Activated CD8-positive, alpha-beta memory T cell treated with anti-CD3 and anti-CD28 coated beads for 48 hours (primary cell): Measurements from ENCODE around the gene ZNG1F.
"Not testable (repeated sequence)": the region's sequence is repeated elsewhere in the genome, so short reads cannot be mapped to it uniquely, and the experiment has no call there.

Source experiments
- DNase-seq, 3 experiments: peaks; one replicate each; pipeline ENCODE4 v3.0.0-alpha.2; 2020; ENCODE audit warnings: low read depth in 2 of 3, low spot score in 2 of 3

Gene ZNG1F

GRCh38 chr9:41189217-41189616 is at the start of gene ZNG1F:
Gene ZNG1F, minus strand, starts transcription at chr9:41189317. Its CDS starts 59 bp downstream, at chr9:41189258.
- not testable (repeated sequence) for DNase-seq

DNA sequence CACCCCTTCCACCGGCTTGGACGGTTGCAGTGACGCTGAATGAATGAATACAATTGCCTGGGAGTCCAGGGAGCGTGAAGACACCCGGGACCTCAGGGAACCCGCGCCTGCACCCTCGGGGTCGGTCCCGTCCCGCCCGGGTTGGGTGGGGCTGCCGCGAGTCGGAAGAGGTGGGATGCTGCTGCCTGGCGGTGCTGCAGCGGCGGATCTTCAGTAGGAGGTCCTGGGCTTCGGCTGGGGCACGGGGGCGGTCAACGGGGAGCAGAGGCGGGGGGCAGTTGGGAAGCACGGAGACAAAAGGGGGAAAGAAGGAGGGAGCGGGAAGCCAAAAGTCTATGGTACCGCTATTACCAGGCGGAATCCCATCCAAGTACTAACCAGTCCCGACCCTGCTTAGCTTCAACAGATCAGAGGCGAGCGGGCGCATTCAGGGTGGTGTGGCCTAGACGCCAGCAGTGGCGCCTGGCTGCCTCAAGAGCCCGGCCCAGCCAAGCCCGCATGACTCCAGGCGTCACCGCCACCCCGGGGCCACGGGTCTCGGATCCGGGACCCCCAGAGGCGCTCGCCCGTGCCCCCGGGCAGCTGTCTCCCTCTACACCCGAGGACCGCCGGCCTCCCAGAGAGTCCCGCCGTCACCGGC is 48.1 kb upstream of the ZNG1F start:
- DNase-seq, result not testable (repeated sequence)

GRCh38 chr9:41236486-41237109 is 47.5 kb upstream of the ZNG1F start:
- DNase-seq, result not testable (repeated sequence)

- peak in 1 of 3 experiments; percentile 34 for DNase-seq
Measured at GRCh38 chr9:41234811-41235805, 46.0 kb upstream of the ZNG1F start.

DNA sequence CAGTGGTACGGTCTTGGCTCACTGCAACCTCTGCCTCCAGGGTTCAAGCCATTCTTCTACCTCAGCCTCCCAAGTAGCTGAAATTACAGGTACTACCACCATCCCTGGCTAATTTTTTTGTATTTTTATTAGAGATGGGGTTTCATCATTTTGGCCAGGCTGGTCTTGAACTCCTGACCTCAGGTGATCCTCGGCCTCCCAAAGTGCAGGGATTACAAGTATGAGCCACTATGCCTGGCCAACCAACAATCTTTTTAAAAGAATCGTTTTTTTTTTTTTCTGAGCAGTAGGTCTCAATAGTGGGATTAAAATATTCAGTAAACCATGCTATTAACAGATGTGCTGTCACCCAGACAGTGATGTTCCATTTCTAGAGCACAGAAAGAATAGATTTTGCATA is 45.1 kb upstream of the ZNG1F start:
- not testable (repeated sequence) for DNase-seq

DNA sequence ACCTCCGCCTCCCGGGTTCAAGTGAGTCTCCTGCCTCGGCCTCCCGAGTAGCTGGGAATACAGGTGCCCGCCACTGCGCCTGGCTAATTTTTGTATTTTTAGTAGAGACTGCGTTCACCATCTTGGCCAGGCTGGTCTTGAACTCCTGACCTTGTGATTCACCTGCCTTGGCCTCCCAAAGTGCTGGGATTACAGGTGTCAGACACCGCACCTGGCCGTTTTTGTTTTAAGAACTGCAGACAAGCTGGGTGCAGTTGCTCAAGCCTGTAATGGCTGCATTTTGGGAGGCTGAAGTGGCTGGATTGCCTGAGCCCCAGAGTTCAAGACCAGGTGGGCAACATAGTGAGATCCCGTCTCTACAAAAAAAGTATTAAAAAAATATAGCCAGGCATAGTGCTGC is 43.2 kb upstream of the ZNG1F start:
- DNase-seq, result not testable (repeated sequence)

- not testable (repeated sequence) for DNase-seq
Measured at GRCh38 chr9:41230418-41230817, 41.3 kb upstream of the ZNG1F start.

DNA sequence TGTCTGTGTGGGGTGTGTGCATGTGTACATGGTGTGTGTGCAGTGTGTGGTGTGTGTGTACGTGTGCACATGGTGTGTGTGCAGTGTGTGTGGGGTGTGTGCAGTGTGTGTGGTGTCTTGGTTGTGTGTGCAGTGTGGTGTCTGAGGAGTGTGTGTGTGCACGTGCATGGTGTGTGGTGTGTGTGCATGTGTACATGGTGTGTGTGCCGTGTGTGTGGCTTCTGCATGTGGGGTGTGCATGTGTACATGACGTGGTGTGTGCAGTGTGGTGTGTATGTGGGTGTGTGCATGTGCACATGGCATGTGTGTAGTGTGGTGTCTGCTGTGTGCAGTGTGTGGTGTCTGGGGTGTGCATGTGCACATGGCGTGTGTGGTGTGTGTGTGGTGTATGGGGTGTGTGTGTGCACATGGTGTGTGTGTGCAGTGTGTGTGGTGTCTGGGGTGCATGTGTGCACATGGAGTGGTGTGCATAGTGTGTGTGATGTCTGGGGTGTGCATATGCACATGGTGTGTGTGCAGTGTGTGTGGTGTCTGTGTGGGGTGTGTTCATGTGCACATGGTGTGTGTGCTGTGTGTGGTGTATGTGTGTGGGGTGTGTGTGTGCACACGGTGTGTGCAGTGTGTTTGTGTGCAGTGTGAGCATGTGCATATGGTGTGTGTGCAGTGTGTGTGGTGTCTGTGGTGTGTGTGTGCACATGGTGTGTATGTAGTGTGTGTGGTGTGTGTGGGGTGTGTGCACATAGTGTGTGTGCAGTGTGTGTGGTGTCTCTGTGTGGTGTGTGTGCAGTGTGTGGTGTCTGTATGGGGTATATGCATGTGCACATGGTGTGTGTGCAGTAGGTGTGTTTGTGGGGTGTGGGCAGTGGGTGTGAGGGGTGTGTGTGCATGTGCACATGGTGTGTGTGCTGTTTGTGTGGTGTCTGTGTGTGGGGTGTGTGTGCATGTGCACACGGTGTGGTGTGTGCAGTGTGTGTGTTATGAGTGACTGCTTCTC is 40.6 kb upstream of the ZNG1F start:
- DNase-seq, result no peak

GRCh38 chr9:41219831-41220230 is 30.7 kb upstream of the ZNG1F start:
- DNase-seq, result not testable (repeated sequence)

- DNase-seq, result not testable (repeated sequence)
Measured at GRCh38 chr9:41188439-41188838, 678 bp downstream of the ZNG1F start.

DNA sequence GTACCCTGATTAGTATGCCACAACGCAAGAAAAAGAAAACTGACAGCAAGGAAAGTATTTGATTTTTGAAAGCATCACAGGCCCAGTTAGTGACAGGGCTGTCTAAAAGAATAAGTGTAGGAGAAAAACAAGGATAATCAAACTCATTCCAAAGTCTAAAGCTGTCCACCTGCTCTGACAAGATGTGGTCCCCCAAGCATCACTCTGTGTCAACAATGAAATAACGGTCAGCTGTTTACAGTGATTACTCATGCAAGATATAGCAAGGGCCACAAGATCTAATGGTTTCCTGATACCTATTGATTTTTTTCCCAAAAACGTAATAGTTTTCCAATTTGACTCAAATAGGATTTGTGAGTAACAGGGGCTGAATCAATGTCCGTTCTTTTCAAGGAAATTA is 14.1 kb downstream of the ZNG1F start:
- not testable (repeated sequence) for DNase-seq

DNA sequence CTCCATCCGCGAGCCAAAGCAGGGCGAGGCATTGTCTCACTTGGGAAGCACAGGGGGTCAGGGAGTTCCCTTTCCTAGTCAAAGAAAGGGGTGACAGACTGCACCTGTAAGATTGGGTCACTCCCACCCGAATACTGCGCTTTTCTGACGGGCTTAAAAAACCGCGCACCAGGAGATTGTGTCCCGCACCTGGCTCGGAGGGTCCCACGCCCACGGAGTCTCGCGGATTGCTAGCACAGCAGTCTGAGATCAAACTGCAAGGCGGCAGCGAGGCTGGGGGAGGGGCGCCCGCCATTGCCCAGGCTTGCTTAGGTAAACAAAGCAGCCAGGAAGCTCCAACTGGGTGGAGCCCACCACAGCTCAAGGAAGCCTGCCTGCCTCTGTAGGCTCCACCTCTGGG is 39.0 kb downstream of the ZNG1F start:
- DNase-seq, result not testable (repeated sequence)

- not testable (repeated sequence) for DNase-seq
Measured at GRCh38 chr9:41141878-41142277, 47.2 kb downstream of the ZNG1F start.

DNA sequence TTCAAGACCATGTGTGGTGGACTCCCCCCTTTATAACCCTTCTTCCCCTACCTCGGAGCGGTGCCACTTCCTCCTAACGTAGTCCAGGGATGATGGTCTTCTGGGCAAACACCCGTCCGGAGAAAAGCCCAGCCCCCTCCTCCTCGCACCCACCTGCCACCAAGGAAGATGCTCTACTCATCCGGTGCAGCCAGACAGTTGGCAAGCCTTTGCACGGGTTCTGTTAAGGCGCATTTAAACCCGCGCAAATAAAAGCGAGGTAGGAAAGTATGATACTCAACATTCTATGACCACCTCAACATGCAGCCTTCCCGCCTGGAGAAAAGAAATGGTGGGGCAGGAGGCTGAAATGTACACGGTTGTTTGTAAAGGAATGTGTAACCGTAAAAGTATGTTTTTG is 60.5 kb downstream of the ZNG1F start, which contains the start of gene FOXD4L6:
Gene FOXD4L6 (minus strand): TSS at position 101 of the 400 bp plus-strand sequence. CDS start 298 bp downstream, outside the sequence.
- DNase-seq, result not testable (repeated sequence)

- not testable (repeated sequence) for DNase-seq
Measured at GRCh38 chr9:41126746-41127446, 62.2 kb downstream of the ZNG1F start.

DNA sequence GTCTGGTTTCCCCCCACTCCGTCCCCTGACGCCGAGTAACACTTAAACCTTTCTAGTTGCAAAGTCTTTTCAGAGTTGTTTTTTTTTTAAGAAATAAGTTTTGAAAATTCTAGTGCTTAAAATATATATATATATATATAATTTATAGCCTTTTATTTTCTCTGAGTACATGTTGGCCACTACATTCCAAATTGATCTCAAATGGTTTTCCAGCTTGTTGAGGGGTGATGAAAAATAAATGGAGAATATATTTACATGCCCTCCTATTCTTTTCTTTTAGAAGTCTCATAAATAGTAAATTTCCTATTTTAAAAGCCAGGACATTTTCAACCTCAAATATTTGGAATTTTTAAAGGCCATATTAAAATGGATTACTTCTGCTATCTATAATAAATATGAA is 63.2 kb downstream of the ZNG1F start:
- not testable (repeated sequence) for DNase-seq

DNA sequence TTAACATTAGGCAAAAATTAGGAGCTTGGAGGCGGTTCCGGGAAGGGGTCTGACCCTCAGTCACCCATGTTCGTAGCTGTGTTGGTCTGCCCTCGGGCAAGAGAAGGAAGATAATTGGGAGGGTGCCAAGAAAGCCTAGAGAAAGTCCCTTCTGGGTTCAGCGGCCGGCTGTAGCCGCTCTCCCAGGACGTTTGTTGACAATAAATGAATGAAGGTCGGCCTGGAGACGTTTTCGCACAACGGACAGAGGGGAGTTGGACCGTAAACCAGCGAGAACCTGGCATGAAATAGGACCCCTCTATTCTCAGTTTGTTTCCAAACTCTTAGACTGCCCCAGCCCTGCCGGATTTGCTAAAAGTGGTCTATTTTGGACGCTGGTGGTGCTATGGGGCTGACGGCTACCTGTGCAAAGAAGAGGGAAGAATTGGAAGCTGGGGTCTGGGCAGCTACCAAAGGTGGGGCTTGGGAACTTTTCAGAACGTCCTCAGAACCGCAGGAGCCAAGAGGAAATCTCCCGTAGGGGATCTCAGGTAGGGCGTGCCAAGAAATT is 63.9 kb downstream of the ZNG1F start:
- DNase-seq, result not testable (repeated sequence)

GRCh38 chr9:41124250-41125108 is 64.6 kb downstream of the ZNG1F start:
- not testable (repeated sequence) for DNase-seq
